ENCODE data around the gene MEX3A. TPM values are rescaled to one million over a fixed set of nuclear protein-coding genes. Genes with fewer than 3 reads are reported as not detected.

The MEX3A gene
- total and polyA plus RNA-seq, 10 of the 15 experiments (the other 5 are each of a cell fraction or from before 2014, with no cell fraction given) = 0.11 to 5.1 (median 1.7) TPM

DNA sequence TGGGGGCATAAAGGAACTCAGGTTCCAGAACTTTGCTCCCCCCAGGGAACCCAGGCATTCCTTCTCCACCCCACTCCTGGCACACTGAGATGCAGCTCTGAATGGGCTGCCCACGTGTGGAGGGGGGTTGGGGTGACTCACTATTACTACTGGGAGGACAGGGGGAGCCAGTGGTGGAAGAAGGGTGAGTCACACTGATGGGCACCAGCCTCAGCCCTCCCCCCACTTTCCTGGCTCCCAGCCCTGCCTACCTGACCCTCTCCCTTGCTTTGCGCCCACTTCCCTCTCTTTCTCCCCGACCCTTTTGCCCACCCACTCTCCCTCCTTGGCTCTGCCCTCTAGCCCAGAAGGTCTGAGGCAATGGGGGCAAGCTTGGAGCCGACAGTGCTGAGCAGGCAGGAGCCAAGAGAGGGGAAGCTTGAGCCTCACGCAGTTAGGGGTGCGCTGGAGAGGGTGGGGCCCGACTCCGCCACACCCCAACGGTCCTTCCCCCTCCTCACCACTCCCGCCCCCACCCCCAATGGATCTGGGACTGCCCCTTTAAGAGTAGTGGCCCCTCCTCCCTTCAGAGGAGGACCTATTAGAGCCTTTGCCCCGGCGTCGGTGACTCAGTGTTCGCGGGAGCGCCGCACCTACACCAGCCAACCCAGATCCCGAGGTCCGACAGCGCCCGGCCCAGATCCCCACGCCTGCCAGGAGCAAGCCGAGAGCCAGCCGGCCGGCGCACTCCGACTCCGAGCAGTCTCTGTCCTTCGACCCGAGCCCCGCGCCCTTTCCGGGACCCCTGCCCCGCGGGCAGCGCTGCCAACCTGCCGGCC lies 32.0 kb upstream of the MEX3A start, which contains the start of gene LMNA (continued):
- TF ChIP-seq, protein P1, sequence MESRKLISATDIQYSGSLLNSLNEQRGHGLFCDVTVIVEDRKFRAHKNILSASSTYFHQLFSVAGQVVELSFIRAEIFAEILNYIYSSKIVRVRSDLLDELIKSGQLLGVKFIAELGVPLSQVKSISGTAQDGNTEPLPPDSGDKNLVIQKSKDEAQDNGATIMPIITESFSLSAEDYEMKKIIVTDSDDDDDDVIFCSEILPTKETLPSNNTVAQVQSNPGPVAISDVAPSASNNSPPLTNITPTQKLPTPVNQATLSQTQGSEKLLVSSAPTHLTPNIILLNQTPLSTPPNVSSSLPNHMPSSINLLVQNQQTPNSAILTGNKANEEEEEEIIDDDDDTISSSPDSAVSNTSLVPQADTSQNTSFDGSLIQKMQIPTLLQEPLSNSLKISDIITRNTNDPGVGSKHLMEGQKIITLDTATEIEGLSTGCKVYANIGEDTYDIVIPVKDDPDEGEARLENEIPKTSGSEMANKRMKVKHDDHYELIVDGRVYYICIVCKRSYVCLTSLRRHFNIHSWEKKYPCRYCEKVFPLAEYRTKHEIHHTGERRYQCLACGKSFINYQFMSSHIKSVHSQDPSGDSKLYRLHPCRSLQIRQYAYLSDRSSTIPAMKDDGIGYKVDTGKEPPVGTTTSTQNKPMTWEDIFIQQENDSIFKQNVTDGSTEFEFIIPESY (IDR thresholded peaks at IDR 0.05) = no peak
- TF ChIP-seq JUNB (IDR thresholded peaks at IDR 0.05) (no peak), POU2F2 (IDR thresholded peaks at IDR 0.05; ENCODE audit: borderline replicate concordance, low read depth, low read length) (peak; percentile 37; the same call in 1 of the 3 replicates), SPI1 (IDR thresholded peaks at IDR 0.05; ENCODE audit: borderline replicate concordance, insufficient read depth, low read depth, low read length) (no peak), ZNF384 (IDR thresholded peaks at IDR 0.05; ENCODE audit: borderline replicate concordance, low read depth, low read length) (no peak), TARDBP (IDR thresholded peaks at IDR 0.05; ENCODE audit: borderline replicate concordance) (no peak), RELA (IDR thresholded peaks at IDR 0.05; ENCODE audit: borderline replicate concordance, partially characterized antibody) (peak; percentile 37), RUNX3 (IDR thresholded peaks at IDR 0.05; ENCODE audit: low read length) (no peak), TAF1 (IDR thresholded peaks at IDR 0.05; ENCODE audit: borderline replicate concordance, low read depth, low read length) (0 out of 2 replicates have a peak, but pooled peaks have one; percentile 15), SMAD1 (IDR thresholded peaks at IDR 0.05; ENCODE audit: low read depth, partially characterized antibody) (no peak), NBN (IDR thresholded peaks at IDR 0.05) (peak; percentile 68; the same call in 1 of the 2 replicates), YBX1 (IDR thresholded peaks at IDR 0.05) (no peak), RAD21 (IDR thresholded peaks at IDR 0.05; ENCODE audit: insufficient read depth, low read depth, low read length) (no peak), MYC (IDR thresholded peaks at IDR 0.05; ENCODE audit: insufficient read depth, insufficient read length, insufficient replicate concordance, low read length, severe bottlenecking) (no peak), ZNF622 (IDR thresholded peaks at IDR 0.05) (no peak), TCF7 (IDR thresholded peaks at IDR 0.05; ENCODE audit: borderline replicate concordance) (no peak)
- TF ChIP-seq, protein P2, sequence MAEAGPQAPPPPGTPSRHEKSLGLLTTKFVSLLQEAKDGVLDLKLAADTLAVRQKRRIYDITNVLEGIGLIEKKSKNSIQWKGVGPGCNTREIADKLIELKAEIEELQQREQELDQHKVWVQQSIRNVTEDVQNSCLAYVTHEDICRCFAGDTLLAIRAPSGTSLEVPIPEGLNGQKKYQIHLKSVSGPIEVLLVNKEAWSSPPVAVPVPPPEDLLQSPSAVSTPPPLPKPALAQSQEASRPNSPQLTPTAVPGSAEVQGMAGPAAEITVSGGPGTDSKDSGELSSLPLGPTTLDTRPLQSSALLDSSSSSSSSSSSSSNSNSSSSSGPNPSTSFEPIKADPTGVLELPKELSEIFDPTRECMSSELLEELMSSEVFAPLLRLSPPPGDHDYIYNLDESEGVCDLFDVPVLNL (IDR thresholded peaks at IDR 0.05; ENCODE audit: low read depth, low read length) = peak; percentile 14; the same call in 1 of the 2 replicates
- TF ChIP-seq, protein P3, sequence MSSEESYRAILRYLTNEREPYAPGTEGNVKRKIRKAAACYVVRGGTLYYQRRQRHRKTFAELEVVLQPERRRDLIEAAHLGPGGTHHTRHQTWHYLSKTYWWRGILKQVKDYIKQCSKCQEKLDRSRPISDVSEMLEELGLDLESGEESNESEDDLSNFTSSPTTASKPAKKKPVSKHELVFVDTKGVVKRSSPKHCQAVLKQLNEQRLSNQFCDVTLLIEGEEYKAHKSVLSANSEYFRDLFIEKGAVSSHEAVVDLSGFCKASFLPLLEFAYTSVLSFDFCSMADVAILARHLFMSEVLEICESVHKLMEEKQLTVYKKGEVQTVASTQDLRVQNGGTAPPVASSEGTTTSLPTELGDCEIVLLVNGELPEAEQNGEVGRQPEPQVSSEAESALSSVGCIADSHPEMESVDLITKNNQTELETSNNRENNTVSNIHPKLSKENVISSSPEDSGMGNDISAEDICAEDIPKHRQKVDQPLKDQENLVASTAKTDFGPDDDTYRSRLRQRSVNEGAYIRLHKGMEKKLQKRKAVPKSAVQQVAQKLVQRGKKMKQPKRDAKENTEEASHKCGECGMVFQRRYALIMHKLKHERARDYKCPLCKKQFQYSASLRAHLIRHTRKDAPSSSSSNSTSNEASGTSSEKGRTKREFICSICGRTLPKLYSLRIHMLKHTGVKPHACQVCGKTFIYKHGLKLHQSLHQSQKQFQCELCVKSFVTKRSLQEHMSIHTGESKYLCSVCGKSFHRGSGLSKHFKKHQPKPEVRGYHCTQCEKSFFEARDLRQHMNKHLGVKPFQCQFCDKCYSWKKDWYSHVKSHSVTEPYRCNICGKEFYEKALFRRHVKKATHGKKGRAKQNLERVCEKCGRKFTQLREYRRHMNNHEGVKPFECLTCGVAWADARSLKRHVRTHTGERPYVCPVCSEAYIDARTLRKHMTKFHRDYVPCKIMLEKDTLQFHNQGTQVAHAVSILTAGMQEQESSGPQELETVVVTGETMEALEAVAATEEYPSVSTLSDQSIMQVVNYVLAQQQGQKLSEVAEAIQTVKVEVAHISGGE (CRISPR knock-in tag; IDR thresholded peaks at IDR 0.05) = no peak
- TF ChIP-seq, protein P4, sequence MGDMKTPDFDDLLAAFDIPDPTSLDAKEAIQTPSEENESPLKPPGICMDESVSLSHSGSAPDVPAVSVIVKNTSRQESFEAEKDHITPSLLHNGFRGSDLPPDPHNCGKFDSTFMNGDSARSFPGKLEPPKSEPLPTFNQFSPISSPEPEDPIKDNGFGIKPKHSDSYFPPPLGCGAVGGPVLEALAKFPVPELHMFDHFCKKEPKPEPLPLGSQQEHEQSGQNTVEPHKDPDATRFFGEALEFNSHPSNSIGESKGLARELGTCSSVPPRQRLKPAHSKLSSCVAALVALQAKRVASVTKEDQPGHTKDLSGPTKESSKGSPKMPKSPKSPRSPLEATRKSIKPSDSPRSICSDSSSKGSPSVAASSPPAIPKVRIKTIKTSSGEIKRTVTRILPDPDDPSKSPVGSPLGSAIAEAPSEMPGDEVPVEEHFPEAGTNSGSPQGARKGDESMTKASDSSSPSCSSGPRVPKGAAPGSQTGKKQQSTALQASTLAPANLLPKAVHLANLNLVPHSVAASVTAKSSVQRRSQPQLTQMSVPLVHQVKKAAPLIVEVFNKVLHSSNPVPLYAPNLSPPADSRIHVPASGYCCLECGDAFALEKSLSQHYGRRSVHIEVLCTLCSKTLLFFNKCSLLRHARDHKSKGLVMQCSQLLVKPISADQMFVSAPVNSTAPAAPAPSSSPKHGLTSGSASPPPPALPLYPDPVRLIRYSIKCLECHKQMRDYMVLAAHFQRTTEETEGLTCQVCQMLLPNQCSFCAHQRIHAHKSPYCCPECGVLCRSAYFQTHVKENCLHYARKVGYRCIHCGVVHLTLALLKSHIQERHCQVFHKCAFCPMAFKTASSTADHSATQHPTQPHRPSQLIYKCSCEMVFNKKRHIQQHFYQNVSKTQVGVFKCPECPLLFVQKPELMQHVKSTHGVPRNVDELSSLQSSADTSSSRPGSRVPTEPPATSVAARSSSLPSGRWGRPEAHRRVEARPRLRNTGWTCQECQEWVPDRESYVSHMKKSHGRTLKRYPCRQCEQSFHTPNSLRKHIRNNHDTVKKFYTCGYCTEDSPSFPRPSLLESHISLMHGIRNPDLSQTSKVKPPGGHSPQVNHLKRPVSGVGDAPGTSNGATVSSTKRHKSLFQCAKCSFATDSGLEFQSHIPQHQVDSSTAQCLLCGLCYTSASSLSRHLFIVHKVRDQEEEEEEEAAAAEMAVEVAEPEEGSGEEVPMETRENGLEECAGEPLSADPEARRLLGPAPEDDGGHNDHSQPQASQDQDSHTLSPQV (IDR thresholded peaks at IDR 0.05) = no peak

Data from GM12878 (cell line).